Endothelial cell (in vitro differentiated cells): Measurements from ENCODE around the gene KDM2A. TPM values are rescaled to one million over a fixed set of nuclear protein-coding genes. Genes with fewer than 3 reads are reported as not detected.

Experiments
- DNase-seq: peaks from one replicate; pipeline ENCODE4 v3.0.0; 2021; ENCODE audit warnings: low spot score
- H3K27ac Mint-ChIP-seq: one replicate; pipeline ENCODE4 v1.8.0; 2021; ENCODE audit warnings: mixed read lengths, inconsistent platforms; ENCODE audit not compliant: unreplicated experiment
- H3K27me3 Mint-ChIP-seq: one replicate; pipeline ENCODE4 v1.8.0; 2021; ENCODE audit warnings: mild to moderate bottlenecking, moderate library complexity, mixed read lengths, inconsistent platforms; ENCODE audit not compliant: unreplicated experiment
- H3K36me3 Mint-ChIP-seq: one replicate; pipeline ENCODE4 v1.8.0; 2021; ENCODE audit warnings: mild to moderate bottlenecking, low read depth, mixed read lengths, inconsistent platforms; ENCODE audit not compliant: unreplicated experiment
- H3K4me1 Mint-ChIP-seq: one replicate; pipeline ENCODE4 v1.8.0; 2021; ENCODE audit warnings: mild to moderate bottlenecking, mixed read lengths, inconsistent platforms; ENCODE audit not compliant: unreplicated experiment
- H3K4me3 Mint-ChIP-seq: one replicate; pipeline ENCODE4 v1.8.0; 2021; ENCODE audit warnings: mild to moderate bottlenecking, mixed read lengths, inconsistent platforms; ENCODE audit not compliant: unreplicated experiment
- H3K9me3 Mint-ChIP-seq: one replicate; pipeline ENCODE4 v1.8.0; 2021; ENCODE audit warnings: mixed read lengths, inconsistent platforms; ENCODE audit not compliant: unreplicated experiment
- total RNA-seq: library from RNA; stranded (reverse); fragmentation: NEBNext Ultra II Directional; extraction: Animal tissue kit (Norgen Biotek cat#: 25700); gene quantifications from one replicate; pipeline ENCODE4 v1.2.1, GENCODE V29; 2021; ENCODE audit not compliant: unreplicated experiment
- TF ChIP-seq, protein P1 (sequence below): fragments of 200-600 bp; sonication (generic); IDR thresholded peaks from one replicate; pipeline ENCODE4 v1.5.0; 2021; ENCODE audit warnings: antibody characterized with exemption; ENCODE audit not compliant: unreplicated experiment

The KDM2A gene
- total RNA-seq, 1 donor from 2014 or later, result 76.9 TPM

DNA sequence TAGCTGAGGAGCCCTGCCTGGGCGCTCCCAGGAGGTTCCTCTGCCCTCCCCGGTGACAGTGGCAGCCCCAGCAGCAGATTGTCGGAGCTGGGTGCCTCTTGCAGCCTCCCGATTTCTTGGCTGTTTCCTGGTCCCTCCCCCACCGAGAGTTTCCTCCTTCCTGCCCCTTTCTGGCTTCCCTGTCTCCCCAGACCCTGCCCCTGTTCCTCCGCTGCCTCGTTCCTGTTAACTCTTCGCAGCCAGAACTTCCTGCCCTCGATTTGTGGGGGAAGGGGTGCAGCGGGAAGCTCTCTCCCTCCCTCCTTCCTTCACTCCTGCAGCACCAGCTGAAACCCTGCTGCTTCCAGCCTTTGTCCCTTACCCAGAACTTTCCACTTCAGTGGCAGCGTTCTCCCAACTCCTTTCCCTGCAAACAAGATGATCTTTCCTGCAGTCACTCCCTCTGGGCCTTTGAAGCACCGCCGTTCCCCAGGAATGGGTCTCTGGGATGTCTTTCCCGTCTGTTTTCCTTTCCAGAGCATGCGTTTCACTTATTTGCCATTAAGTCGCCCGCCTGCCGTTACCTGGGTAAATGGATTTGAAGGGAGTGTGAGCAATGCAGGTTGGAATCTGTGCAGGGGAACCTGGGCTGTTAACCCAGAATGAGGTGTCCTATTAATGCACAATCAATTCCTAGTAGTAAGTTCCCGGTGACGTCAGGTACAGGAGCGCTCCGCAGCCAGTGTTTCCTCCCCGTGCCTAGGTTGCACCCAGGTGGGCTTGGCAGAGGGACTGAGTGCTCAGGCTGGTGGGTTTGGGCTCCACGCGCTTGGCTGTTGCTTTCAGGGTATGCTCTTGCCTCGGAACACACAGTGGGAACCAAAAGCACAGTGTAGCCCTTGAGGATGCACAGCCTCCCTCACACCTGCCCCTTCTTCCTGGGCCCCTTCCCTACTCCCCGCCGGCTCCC lies 151.5 kb downstream of the KDM2A start:
- TF ChIP-seq, protein P1, sequence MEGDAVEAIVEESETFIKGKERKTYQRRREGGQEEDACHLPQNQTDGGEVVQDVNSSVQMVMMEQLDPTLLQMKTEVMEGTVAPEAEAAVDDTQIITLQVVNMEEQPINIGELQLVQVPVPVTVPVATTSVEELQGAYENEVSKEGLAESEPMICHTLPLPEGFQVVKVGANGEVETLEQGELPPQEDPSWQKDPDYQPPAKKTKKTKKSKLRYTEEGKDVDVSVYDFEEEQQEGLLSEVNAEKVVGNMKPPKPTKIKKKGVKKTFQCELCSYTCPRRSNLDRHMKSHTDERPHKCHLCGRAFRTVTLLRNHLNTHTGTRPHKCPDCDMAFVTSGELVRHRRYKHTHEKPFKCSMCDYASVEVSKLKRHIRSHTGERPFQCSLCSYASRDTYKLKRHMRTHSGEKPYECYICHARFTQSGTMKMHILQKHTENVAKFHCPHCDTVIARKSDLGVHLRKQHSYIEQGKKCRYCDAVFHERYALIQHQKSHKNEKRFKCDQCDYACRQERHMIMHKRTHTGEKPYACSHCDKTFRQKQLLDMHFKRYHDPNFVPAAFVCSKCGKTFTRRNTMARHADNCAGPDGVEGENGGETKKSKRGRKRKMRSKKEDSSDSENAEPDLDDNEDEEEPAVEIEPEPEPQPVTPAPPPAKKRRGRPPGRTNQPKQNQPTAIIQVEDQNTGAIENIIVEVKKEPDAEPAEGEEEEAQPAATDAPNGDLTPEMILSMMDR, result no peak
- H3K27ac Mint-ChIP-seq, result peak overlapping the region; percentile 92
- peak; percentile 67 for DNase-seq
- peaks cover 17% of the 10 kb centered on the region for H3K27me3 Mint-ChIP-seq
- peaks cover 62% of the 10 kb centered on the region for H3K4me1 Mint-ChIP-seq
- peak overlapping the region; percentile 87 for H3K4me3 Mint-ChIP-seq
- H3K36me3 Mint-ChIP-seq, result peaks cover 12% of the 10 kb centered on the region
- H3K9me3 Mint-ChIP-seq, result no peaks in the 10 kb centered on the region

GRCh38 chr11:67271205-67271540 lies 152.1 kb downstream of the KDM2A start:
- Mint-ChIP-seq H3K9me3 (no peaks in the 10 kb centered on the region), H3K36me3 (peaks cover 7% of the 10 kb centered on the region), H3K27me3 (peaks cover 14% of the 10 kb centered on the region), H3K4me1 (peaks cover 63% of the 10 kb centered on the region), H3K27ac (peak overlapping the region; percentile 92), H3K4me3 (peak overlapping the region; percentile 87)
- DNase-seq, result no peak
- TF ChIP-seq, protein P1, result no peak

DNA sequence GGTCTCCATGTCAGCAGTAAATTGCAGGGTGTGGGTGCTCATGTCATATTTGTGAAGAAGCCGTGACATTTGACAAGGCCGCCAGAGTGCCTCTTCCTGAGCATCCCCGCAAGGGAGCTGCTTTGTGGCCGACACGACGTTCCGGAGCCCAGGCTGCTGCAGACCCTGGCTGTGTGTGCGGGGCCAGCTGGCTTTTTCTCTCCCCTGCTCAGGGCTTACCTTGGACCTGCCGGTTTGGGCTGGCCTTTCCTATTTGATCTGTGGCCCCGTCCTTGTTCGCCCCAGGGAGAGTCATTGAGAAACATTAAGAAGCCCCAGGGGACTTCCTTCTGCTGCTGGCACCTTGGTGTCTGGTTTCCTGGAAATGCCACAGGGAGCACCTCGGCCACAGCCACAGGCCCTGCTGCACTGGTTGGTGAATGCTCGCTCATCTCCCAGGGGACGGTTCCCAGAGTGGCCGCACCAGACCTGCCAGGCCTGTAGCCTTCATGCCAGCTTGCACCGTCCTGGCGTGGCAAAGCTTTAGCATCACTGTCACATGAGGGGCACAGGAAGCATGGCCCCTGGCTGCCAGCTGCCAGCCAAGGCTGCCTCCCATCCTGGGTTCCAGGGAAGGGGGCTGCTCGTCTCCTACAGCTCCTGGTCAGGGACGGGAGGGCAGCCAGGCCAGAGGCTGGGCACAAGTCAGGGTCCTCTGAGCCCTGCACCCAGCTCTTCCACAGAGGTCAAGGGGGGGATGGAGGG lies 152.7 kb downstream of the KDM2A start:
- no peaks in the 10 kb centered on the region for H3K9me3 Mint-ChIP-seq
- peaks cover 14% of the 10 kb centered on the region for H3K27me3 Mint-ChIP-seq
- DNase-seq, result no peak
- TF ChIP-seq, protein P1, result no peak
- peak overlapping the region; percentile 87 for H3K4me3 Mint-ChIP-seq
- peaks cover 68% of the 10 kb centered on the region for H3K4me1 Mint-ChIP-seq
- H3K36me3 Mint-ChIP-seq, result peaks cover 7% of the 10 kb centered on the region
- H3K27ac Mint-ChIP-seq, result peak overlapping the region; percentile 52

GRCh38 chr11:67272327-67273259 lies 153.5 kb downstream of the KDM2A start:
- Mint-ChIP-seq H3K4me1 (peaks cover 67% of the 10 kb centered on the region), H3K36me3 (peaks cover 7% of the 10 kb centered on the region), H3K4me3 (no peak overlapping the region), H3K27me3 (peaks cover 14% of the 10 kb centered on the region), H3K9me3 (no peaks in the 10 kb centered on the region), H3K27ac (no peak overlapping the region)
- TF ChIP-seq, protein P1, result no peak
- no peak for DNase-seq
